WTC11 (cell line): ENCODE measurements around the gene FGF6.
"Not testable (repeated sequence)": the region's sequence is repeated elsewhere in the genome, so short reads cannot be mapped to it uniquely, and the experiment has no call there.

Experiments
- ATF3 ChIP-seq: sonication (generic); formaldehyde crosslinking; conservative IDR thresholded peaks from 2 replicates; pipeline ENCODE4 v1.8.1; 2022; ENCODE audit warnings: mild to moderate bottlenecking, missing genetic modification reagents
- CTCF ChIP-seq: fragments of 200-600 bp; IDR thresholded peaks from 2 replicates; pipeline ENCODE4 v1.8.0; 2022; ENCODE audit warnings: antibody characterized with exemption
- NR2C2 ChIP-seq: sonication (generic); formaldehyde crosslinking; IDR thresholded peaks from 2 replicates; pipeline ENCODE4 v1.8.0; 2022; ENCODE audit warnings: mild to moderate bottlenecking, missing genetic modification reagents
- ZNF232 ChIP-seq: sonication (generic); formaldehyde crosslinking; IDR thresholded peaks from 2 replicates; pipeline ENCODE4 v1.8.0; 2022; ENCODE audit warnings: mild to moderate bottlenecking, missing genetic modification reagents

GRCh38 chr12:4404877-4405637, 40.6 kb downstream of the FGF6 start:
- not testable (repeated sequence) for TF ChIP-seq CTCF; NR2C2; ATF3 (CRISPR knock-in tag); ZNF232 (CRISPR knock-in tag)
